ENCODE data around the gene ISLR. TPM values are rescaled to one million over a fixed set of nuclear protein-coding genes. Genes with fewer than 3 reads are reported as not detected.

Gene ISLR
- total RNA-seq, 1 experiment from 2014 or later: 0.11 TPM

GRCh38 chr15:74200412-74200815 is 26.9 kb downstream of the ISLR start:
- no peaks in the 10 kb centered on the region for H3K9me3 Mint-ChIP-seq
- Histone ChIP-seq H3K9me3 (ENCODE audit: control insufficient read depth, low read depth, low read length) (no peaks in the 10 kb centered on the region), H2BK20ac (ENCODE audit: low read depth, low read length, poor library complexity, severe bottlenecking) (no peak overlapping the region), H2BK12ac (ENCODE audit: insufficient read length, low read depth, low read length) (no peak overlapping the region), H4K8ac (replicated peaks; ENCODE audit: insufficient read length, low read depth, low read length) (no peak overlapping the region), H3K27ac (ENCODE audit: insufficient read length, low read depth, low read length) (no peak overlapping the region), H3K14ac (ENCODE audit: insufficient read depth, low read length) (no peak overlapping the region), H3T11ph (ENCODE audit: low read length) (no peak overlapping the region), H4K20me1 (ENCODE audit: control insufficient read depth, insufficient read depth, insufficient read length) (no peaks in the 10 kb centered on the region), H2AK5ac (ENCODE audit: insufficient read length, low read length) (no peak overlapping the region), H3K4me1 (ENCODE audit: insufficient read depth, low read length) (peaks cover 18% of the 10 kb centered on the region; the same call in 1 of the 2 replicates), H3K23ac (ENCODE audit: insufficient read length, low read depth, low read length) (no peak overlapping the region), H3K79me2 (ENCODE audit: insufficient read depth, low read length) (no peaks in the 10 kb centered on the region), H2BK5ac (ENCODE audit: insufficient read length, low read length) (no peak overlapping the region), H3K23me2 (ENCODE audit: insufficient read length, low read depth, low read length, poor library complexity, severe bottlenecking) (peaks cover 11% of the 10 kb centered on the region), H4K5ac (ENCODE audit: insufficient read length, low read depth, low read length) (no peak overlapping the region), H4K91ac (ENCODE audit: insufficient read length, low read depth, low read length) (no peak overlapping the region), H3K18ac (ENCODE audit: insufficient read length, low read depth, low read length) (no peak overlapping the region), H3K4me2 (ENCODE audit: insufficient read depth, insufficient read length, low read length) (no peak overlapping the region), H3K56ac (ENCODE audit: insufficient read length, low read depth, low read length) (no peak overlapping the region), H2AFZ (ENCODE audit: low read length) (no peak overlapping the region), H2BK120ac (ENCODE audit: low read depth, low read length, poor library complexity, severe bottlenecking) (no peak overlapping the region), H3K79me1 (ENCODE audit: insufficient read depth, low read depth, low read length, poor library complexity, severe bottlenecking) (no peaks in the 10 kb centered on the region), H3K4ac (ENCODE audit: low read depth, low read length) (no peak overlapping the region), H2BK15ac (ENCODE audit: low read depth, low read length) (no peak overlapping the region), H3K9ac (ENCODE audit: extremely low read depth, insufficient read length, low read length) (no peak overlapping the region), H3K27me3 (ENCODE audit: insufficient read depth, low read length) (no peaks in the 10 kb centered on the region)
- H3K4me1 Mint-ChIP-seq: peaks cover 47 to 57% of the 10 kb centered on the region in 2 experiments
- H3K27ac Mint-ChIP-seq: no peak overlapping the region
- no peak for DNase-seq
- H3K27me3 Mint-ChIP-seq (ENCODE audit: low read depth): peaks cover 27% of the 10 kb centered on the region
- no CpG with 5 or more reads among the region's 1 CpG for WGBS (ENCODE audit: extremely low coverage, insufficient read length, low lambda C conversion rate)
- TF ChIP-seq, protein P1, sequence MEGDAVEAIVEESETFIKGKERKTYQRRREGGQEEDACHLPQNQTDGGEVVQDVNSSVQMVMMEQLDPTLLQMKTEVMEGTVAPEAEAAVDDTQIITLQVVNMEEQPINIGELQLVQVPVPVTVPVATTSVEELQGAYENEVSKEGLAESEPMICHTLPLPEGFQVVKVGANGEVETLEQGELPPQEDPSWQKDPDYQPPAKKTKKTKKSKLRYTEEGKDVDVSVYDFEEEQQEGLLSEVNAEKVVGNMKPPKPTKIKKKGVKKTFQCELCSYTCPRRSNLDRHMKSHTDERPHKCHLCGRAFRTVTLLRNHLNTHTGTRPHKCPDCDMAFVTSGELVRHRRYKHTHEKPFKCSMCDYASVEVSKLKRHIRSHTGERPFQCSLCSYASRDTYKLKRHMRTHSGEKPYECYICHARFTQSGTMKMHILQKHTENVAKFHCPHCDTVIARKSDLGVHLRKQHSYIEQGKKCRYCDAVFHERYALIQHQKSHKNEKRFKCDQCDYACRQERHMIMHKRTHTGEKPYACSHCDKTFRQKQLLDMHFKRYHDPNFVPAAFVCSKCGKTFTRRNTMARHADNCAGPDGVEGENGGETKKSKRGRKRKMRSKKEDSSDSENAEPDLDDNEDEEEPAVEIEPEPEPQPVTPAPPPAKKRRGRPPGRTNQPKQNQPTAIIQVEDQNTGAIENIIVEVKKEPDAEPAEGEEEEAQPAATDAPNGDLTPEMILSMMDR (conservative IDR thresholded peaks at IDR 0.05): no peak
- peaks cover 0 to 4% (median 2%) of the 10 kb centered on the region in 3 experiments; a peak in 3 of 7 replicates for H3K36me3 Mint-ChIP-seq (ENCODE audit: insufficient read depth in 1 of 3, low read depth in 3 of 3)
- no peak overlapping the region for H3K4me3 Mint-ChIP-seq

Data from H9 (cell line).